Fibroblast of the aortic adventitia (primary cell): ENCODE measurements around the gene EHBP1L1. TPM values are rescaled to one million over a fixed set of nuclear protein-coding genes. Genes with fewer than 3 reads are reported as not detected.

ENCODE experiments used
- DNase-seq: peaks from one replicate; pipeline ENCODE4 v3.0.0-alpha.2; 2010; ENCODE audit warnings: low read depth
- H3K4me3 ChIP-seq: 2 replicates; pipeline ENCODE4 v1.5.1; 2011; ENCODE audit warnings: low read depth, mild to moderate bottlenecking, control low read depth, low read length, moderate library complexity
- total RNA-seq: library from RNA; depleted of rRNA; stranded (reverse); fragments of >200 nt; gene quantifications from 2 replicates; pipeline ENCODE4 v1.2.3, GENCODE V29; 2012; ENCODE audit warnings: low replicate concordance
- TF ChIP-seq, protein P1 (sequence below): IDR thresholded peaks from 2 replicates; pipeline ENCODE4 v1.5.1; 2011; ENCODE audit warnings: mild to moderate bottlenecking, low read length, control low read depth, inconsistent platforms; ENCODE audit not compliant: insufficient read depth

Gene EHBP1L1
- total RNA-seq, 1 donor, result 52.2 TPM

DNA sequence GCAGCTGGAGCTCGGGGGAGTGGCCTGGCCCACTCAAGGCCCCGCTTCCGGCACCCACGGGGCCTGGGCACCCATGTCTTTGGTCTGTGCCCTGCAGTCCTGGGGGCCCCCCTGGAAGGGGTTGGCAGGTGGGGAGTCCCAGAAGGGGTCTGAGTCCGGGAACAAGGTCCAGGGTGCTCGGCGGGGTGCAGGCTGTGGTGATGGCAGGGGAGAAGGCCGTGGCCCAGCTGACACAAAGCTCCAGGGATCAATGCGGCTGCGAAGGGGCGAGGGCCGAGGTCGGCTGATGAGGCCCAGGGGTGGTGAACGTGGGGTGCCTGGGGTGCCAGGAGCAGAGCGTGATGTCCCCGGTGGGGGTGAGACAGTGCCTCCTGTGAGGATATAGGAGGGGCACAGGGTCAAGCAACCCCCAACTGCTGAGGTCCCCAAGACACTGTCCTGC lies 22.4 kb downstream of the EHBP1L1 start:
- H3K4me3 ChIP-seq, result no peak overlapping the region
- TF ChIP-seq, protein P1, sequence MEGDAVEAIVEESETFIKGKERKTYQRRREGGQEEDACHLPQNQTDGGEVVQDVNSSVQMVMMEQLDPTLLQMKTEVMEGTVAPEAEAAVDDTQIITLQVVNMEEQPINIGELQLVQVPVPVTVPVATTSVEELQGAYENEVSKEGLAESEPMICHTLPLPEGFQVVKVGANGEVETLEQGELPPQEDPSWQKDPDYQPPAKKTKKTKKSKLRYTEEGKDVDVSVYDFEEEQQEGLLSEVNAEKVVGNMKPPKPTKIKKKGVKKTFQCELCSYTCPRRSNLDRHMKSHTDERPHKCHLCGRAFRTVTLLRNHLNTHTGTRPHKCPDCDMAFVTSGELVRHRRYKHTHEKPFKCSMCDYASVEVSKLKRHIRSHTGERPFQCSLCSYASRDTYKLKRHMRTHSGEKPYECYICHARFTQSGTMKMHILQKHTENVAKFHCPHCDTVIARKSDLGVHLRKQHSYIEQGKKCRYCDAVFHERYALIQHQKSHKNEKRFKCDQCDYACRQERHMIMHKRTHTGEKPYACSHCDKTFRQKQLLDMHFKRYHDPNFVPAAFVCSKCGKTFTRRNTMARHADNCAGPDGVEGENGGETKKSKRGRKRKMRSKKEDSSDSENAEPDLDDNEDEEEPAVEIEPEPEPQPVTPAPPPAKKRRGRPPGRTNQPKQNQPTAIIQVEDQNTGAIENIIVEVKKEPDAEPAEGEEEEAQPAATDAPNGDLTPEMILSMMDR, result no peak
- DNase-seq, result no peak

DNA sequence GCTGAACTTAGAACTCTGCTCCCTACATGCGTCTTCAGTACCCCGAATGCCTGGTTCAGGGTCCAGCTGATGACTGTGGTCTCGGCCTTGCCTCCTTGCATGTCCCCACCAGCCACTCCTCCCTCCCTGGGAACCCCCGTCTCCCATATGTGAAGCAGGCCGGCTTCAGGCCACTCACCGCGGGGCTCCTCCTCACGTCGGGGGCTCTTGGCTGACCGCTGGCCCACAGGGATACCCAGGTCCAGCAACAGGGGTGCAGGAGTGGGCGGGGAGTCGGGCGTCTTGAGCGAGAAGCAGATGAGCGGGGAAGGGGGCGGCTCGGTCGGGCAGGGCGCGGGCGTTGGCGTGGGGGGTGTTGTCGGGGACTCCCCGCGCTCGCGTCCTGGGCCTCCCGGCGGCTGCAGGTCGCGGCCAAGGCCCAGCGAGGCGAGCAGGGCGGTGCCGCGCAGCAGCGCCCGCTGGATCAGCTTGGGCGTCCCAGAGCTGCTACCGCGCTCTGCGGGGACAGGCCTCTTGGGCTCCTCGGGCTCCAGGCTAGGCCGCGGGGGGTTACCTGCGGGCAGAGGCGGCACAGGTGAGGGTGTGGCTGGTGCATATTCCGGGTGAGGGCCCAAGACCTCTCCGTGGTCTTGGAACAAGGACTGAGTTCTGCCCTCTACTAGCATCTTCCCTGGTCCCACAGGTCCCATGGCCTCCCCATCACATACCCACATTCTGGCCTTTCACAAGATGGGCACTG lies 23.5 kb downstream of the EHBP1L1 start:
- no peak for DNase-seq
- H3K4me3 ChIP-seq, result no peak overlapping the region
- TF ChIP-seq, protein P1, result no peak

DNA sequence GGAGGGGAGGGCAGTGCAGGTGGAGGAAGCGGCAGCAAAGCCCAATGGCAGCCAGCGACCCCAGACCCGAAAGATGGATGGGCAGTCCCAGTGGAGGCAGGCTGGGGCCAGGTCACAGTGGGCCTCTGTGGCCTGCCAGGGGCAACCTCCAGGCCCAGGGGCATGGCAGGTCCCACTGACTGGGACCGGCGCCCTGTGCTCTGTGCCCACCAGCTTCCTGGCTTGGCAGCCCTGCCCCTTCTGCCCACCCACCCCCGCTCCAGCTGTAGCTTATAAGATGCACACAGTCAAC lies 24.0 kb downstream of the EHBP1L1 start:
- no peak overlapping the region for H3K4me3 ChIP-seq
- no peak for DNase-seq
- TF ChIP-seq, protein P1, result no peak

GRCh38 chr11:65604258-65604657 lies 28.4 kb downstream of the EHBP1L1 start:
- DNase-seq, result no peak
- no peak overlapping the region for H3K4me3 ChIP-seq
- TF ChIP-seq, protein P1, result no peak

DNA sequence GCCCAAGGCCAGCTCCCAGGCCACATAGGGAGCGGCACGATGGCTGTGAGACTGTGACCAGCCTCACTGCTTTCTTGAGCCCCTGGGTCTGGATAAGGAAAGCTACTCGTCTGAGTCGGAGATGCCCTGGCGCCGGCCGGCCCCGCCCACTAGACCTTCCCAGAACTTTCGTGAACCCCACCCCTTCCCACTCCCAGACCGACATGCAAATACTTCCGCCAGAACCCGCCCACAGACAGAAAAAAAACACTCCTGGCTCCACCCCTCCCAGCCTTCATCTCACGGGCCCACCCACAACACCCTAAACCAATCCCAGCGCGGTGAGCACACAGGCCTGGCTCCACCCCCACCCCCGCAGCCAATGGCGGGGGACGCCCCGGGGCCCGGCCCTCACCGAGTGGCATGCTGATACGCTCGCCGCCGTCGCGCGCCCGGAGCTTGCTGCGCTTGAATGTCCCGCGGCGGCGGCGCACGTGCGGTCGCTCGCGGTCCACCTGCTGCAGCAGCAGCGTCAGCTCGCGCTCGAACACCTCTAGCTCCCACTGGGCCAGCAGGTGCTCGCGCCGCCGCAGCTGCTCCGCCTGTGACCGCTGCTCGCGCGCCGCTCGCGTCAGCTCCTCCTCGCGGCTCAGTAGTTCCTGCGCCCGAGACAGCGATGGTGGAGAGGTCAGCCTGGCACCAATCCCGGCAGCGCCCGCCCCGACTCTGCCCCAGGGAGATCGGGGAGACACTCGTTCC lies 31.2 kb downstream of the EHBP1L1 start:
- peak overlapping the region; percentile 37 for H3K4me3 ChIP-seq
- peak; percentile 95 for DNase-seq
- TF ChIP-seq, protein P1, result no peak

GRCh38 chr11:65607614-65608426 lies 32.0 kb downstream of the EHBP1L1 start:
- DNase-seq, result no peak
- H3K4me3 ChIP-seq, result no peak overlapping the region
- TF ChIP-seq, protein P1, result no peak
